OCI-LY1 (cell line): ENCODE measurements around the gene ACOX1.

ENCODE experiments used
- H2AFZ ChIP-seq: fragments of 200-600 bp; sonication (generic), shearing (Covaris generic); 2 replicates; pipeline ENCODE4 v1.6.0; 2014; ENCODE audit warnings: antibody characterized with exemption, mild to moderate bottlenecking, low read length
- H3F3A ChIP-seq: fragments of 200-600 bp; sonication (generic), shearing (Covaris generic); 2 replicates; pipeline ENCODE4 v1.6.0; 2014; ENCODE audit warnings: mild to moderate bottlenecking, antibody characterized with exemption, low read length, moderate library complexity; ENCODE audit not compliant: insufficient read depth
- H3K27ac ChIP-seq: fragments of 200-600 bp; sonication (generic); 2 replicates; pipeline ENCODE4 v1.5.1; 2014; ENCODE audit warnings: low read length, mixed run types, mild to moderate bottlenecking, low read depth; ENCODE audit not compliant: poor library complexity, severe bottlenecking
- H3K27me3 ChIP-seq: fragments of 200-600 bp; sonication (generic); 2 replicates; pipeline ENCODE4 v1.6.0; 2014; ENCODE audit warnings: antibody characterized with exemption, mild to moderate bottlenecking, low read length, moderate library complexity; ENCODE audit not compliant: insufficient read depth
- H3K36me3 ChIP-seq: fragments of 200-600 bp; sonication (generic); 2 replicates; pipeline ENCODE4 v1.6.1; 2014; ENCODE audit warnings: mild to moderate bottlenecking, antibody characterized with exemption, low read length, moderate library complexity, mixed read lengths; ENCODE audit not compliant: insufficient read depth
- H3K4me1 ChIP-seq: fragments of 200-600 bp; sonication (generic); 2 replicates; pipeline ENCODE4 v1.5.1; 2014; ENCODE audit warnings: mild to moderate bottlenecking, low read length, moderate library complexity; ENCODE audit not compliant: insufficient read depth, severe bottlenecking
- H3K4me2 ChIP-seq: fragments of 200-600 bp; sonication (generic), shearing (Covaris generic); 2 replicates; pipeline ENCODE4 v1.6.1; 2014; ENCODE audit warnings: low read length
- H3K4me3 ChIP-seq: fragments of 200-600 bp; sonication (generic); 2 replicates; pipeline ENCODE4 v1.5.1; 2014; ENCODE audit warnings: low read length, low read depth, mild to moderate bottlenecking, mixed read lengths; ENCODE audit not compliant: poor library complexity, severe bottlenecking
- H3K79me2 ChIP-seq: fragments of 200-600 bp; shearing (Covaris generic); 2 replicates; pipeline ENCODE4 v1.6.1; 2016; ENCODE audit warnings: mixed run types, low read length, mixed read lengths; ENCODE audit not compliant: insufficient read depth
- H3K9ac ChIP-seq: fragments of 200-600 bp; sonication (generic), shearing (Covaris generic); 2 replicates; pipeline ENCODE4 v1.6.1; 2014; ENCODE audit warnings: mild to moderate bottlenecking, low read length, mixed read lengths
- H3K9me2 ChIP-seq: fragments of 200-600 bp; sonication (generic), shearing (Covaris generic); 2 replicates; pipeline ENCODE4 v1.6.1; 2014; ENCODE audit warnings: low read depth, mild to moderate bottlenecking, low read length, mixed read lengths
- H3K9me3 ChIP-seq: fragments of 200-600 bp; shearing (Covaris generic); 2 replicates; pipeline ENCODE4 v1.6.1; 2014; ENCODE audit warnings: low read length, mixed read lengths
- H4K20me1 ChIP-seq: fragments of 200-600 bp; sonication (generic), shearing (Covaris generic); 2 replicates; pipeline ENCODE4 v1.6.0; 2016; ENCODE audit warnings: mild to moderate bottlenecking, low read length; ENCODE audit not compliant: insufficient read depth
- CTCF ChIP-seq: fragments of 200-600 bp; sonication (generic), shearing (Covaris generic); IDR thresholded peaks from 2 replicates; pipeline ENCODE4 v1.5.1; 2017; ENCODE audit warnings: mild to moderate bottlenecking, antibody characterized with exemption, low read length, moderate library complexity, mixed read lengths
- EZH2 ChIP-seq: fragments of 200-600 bp; sonication (generic), shearing (Covaris generic); IDR thresholded peaks from 2 replicates; pipeline ENCODE4 v1.8.0; 2017; ENCODE audit warnings: borderline replicate concordance, mixed run types, mild to moderate bottlenecking, antibody characterized with exemption, low read length, moderate library complexity, mixed read lengths

The ACOX1 gene

GRCh38 chr17:75891605-75892555 is 87.1 kb downstream of the ACOX1 start:
- Histone ChIP-seq H3K36me3 (peaks cover 16% of the 10 kb centered on the region; the same call in 1 of the 2 replicates), H4K20me1 (no peaks in the 10 kb centered on the region), H3F3A (no peaks in the 10 kb centered on the region), H3K4me1 (peaks cover 16% of the 10 kb centered on the region), H3K9me2 (no peaks in the 10 kb centered on the region), H3K9ac (no peak overlapping the region), H3K4me3 (no peak overlapping the region), H3K9me3 (no peaks in the 10 kb centered on the region), H2AFZ (no peak overlapping the region), H3K4me2 (no peak overlapping the region), H3K79me2 (no peaks in the 10 kb centered on the region), H3K27ac (no peak overlapping the region), H3K27me3 (no peaks in the 10 kb centered on the region)
- TF ChIP-seq EZH2 (no peak), CTCF (no peak)
